ENCODE data around the gene OSBPL5. TPM values are rescaled to one million over a fixed set of nuclear protein-coding genes. Genes with fewer than 3 reads are reported as not detected.

OSBPL5 gene
- total RNA-seq, 1 experiment from 2014 or later = not detected

GRCh38 chr11:3188496-3189195 lies 23.5 kb upstream of the OSBPL5 start:
- Histone ChIP-seq H3K9me2 (replicated peaks; ENCODE audit: insufficient read depth, low read length) (no peaks in the 10 kb centered on the region), H3K4me3 (ENCODE audit: low read length) (no peak overlapping the region), H2AFZ (ENCODE audit: low read length) (no peak overlapping the region), H3K4me2 (ENCODE audit: low read depth, low read length, poor library complexity, severe bottlenecking) (no peak overlapping the region), H3K27me3 (ENCODE audit: low read length) (no peaks in the 10 kb centered on the region), H3K9me3 (ENCODE audit: low read length) (no peaks in the 10 kb centered on the region), H3K9ac (ENCODE audit: low read length) (no peak overlapping the region), H3K36me3 (ENCODE audit: insufficient read depth, low read length) (no peaks in the 10 kb centered on the region), H3K79me2 (ENCODE audit: low read length) (no peaks in the 10 kb centered on the region), H4K20me1 (ENCODE audit: insufficient read depth, low read depth, low read length) (no peaks in the 10 kb centered on the region), H3K4me1 (ENCODE audit: low read length) (no peaks in the 10 kb centered on the region), H3K27ac (ENCODE audit: low read length) (no peak overlapping the region)
- no peak for DNase-seq

- Histone ChIP-seq H3K4me2 (ENCODE audit: low read depth, low read length, poor library complexity, severe bottlenecking) (no peak overlapping the region), H3K9me3 (ENCODE audit: low read length) (no peaks in the 10 kb centered on the region), H3K79me2 (ENCODE audit: low read length) (no peaks in the 10 kb centered on the region), H3K4me3 (ENCODE audit: low read length) (no peak overlapping the region), H3K9me2 (replicated peaks; ENCODE audit: insufficient read depth, low read length) (no peaks in the 10 kb centered on the region), H3K27me3 (ENCODE audit: low read length) (no peaks in the 10 kb centered on the region), H3K27ac (ENCODE audit: low read length) (no peak overlapping the region), H2AFZ (ENCODE audit: low read length) (no peak overlapping the region), H3K9ac (ENCODE audit: low read length) (no peak overlapping the region), H4K20me1 (ENCODE audit: insufficient read depth, low read depth, low read length) (no peaks in the 10 kb centered on the region), H3K4me1 (ENCODE audit: low read length) (no peaks in the 10 kb centered on the region), H3K36me3 (ENCODE audit: insufficient read depth, low read length) (no peaks in the 10 kb centered on the region)
- no peak for DNase-seq
Observed at GRCh38 chr11:3186166-3186953, 21.2 kb upstream of the OSBPL5 start.

- H3K9me2 ChIP-seq (replicated peaks; ENCODE audit: insufficient read depth, low read length) = no peaks in the 10 kb centered on the region
- H3K36me3 ChIP-seq (ENCODE audit: insufficient read depth, low read length) = no peaks in the 10 kb centered on the region
- no peaks in the 10 kb centered on the region for H3K79me2 ChIP-seq (ENCODE audit: low read length)
- no peaks in the 10 kb centered on the region for H3K27me3 ChIP-seq (ENCODE audit: low read length)
- H3K27ac ChIP-seq (ENCODE audit: low read length) = no peak overlapping the region
- no peaks in the 10 kb centered on the region for H3K9me3 ChIP-seq (ENCODE audit: low read length)
- no peak for DNase-seq
- no peak overlapping the region for H3K4me3 ChIP-seq (ENCODE audit: low read length)
- H3K4me2 ChIP-seq (ENCODE audit: low read depth, low read length, poor library complexity, severe bottlenecking) = no peak overlapping the region
- H3K9ac ChIP-seq (ENCODE audit: low read length) = no peak overlapping the region
- H4K20me1 ChIP-seq (ENCODE audit: insufficient read depth, low read depth, low read length) = no peaks in the 10 kb centered on the region
- no peaks in the 10 kb centered on the region for H3K4me1 ChIP-seq (ENCODE audit: low read length)
- H2AFZ ChIP-seq (ENCODE audit: low read length) = no peak overlapping the region
Observed at GRCh38 chr11:3184732-3185347, 19.7 kb upstream of the OSBPL5 start.

- DNase-seq = no peak
- Histone ChIP-seq H3K4me2 (ENCODE audit: low read depth, low read length, poor library complexity, severe bottlenecking) (no peak overlapping the region), H3K36me3 (ENCODE audit: insufficient read depth, low read length) (no peaks in the 10 kb centered on the region), H3K9me3 (ENCODE audit: low read length) (no peaks in the 10 kb centered on the region), H3K4me3 (ENCODE audit: low read length) (no peak overlapping the region), H3K4me1 (ENCODE audit: low read length) (no peaks in the 10 kb centered on the region), H4K20me1 (ENCODE audit: insufficient read depth, low read depth, low read length) (no peaks in the 10 kb centered on the region), H3K27ac (ENCODE audit: low read length) (no peak overlapping the region), H3K27me3 (ENCODE audit: low read length) (no peaks in the 10 kb centered on the region), H3K9me2 (replicated peaks; ENCODE audit: insufficient read depth, low read length) (no peaks in the 10 kb centered on the region), H3K79me2 (ENCODE audit: low read length) (no peaks in the 10 kb centered on the region), H3K9ac (ENCODE audit: low read length) (no peak overlapping the region), H2AFZ (ENCODE audit: low read length) (no peak overlapping the region)
Observed at GRCh38 chr11:3183523-3183922, 18.4 kb upstream of the OSBPL5 start.

GRCh38 chr11:3182462-3182852 lies 17.3 kb upstream of the OSBPL5 start:
- Histone ChIP-seq H3K9me2 (replicated peaks; ENCODE audit: insufficient read depth, low read length) (no peaks in the 10 kb centered on the region), H3K79me2 (ENCODE audit: low read length) (no peaks in the 10 kb centered on the region), H3K36me3 (ENCODE audit: insufficient read depth, low read length) (no peaks in the 10 kb centered on the region), H3K27me3 (ENCODE audit: low read length) (no peaks in the 10 kb centered on the region), H3K4me2 (ENCODE audit: low read depth, low read length, poor library complexity, severe bottlenecking) (no peak overlapping the region), H3K9me3 (ENCODE audit: low read length) (no peaks in the 10 kb centered on the region), H3K4me1 (ENCODE audit: low read length) (no peaks in the 10 kb centered on the region), H3K27ac (ENCODE audit: low read length) (no peak overlapping the region), H3K9ac (ENCODE audit: low read length) (no peak overlapping the region), H3K4me3 (ENCODE audit: low read length) (no peak overlapping the region), H2AFZ (ENCODE audit: low read length) (no peak overlapping the region), H4K20me1 (ENCODE audit: insufficient read depth, low read depth, low read length) (no peaks in the 10 kb centered on the region)
- no peak for DNase-seq

- no peak overlapping the region for H3K4me3 ChIP-seq (ENCODE audit: low read length)
- no peak overlapping the region for H3K27ac ChIP-seq (ENCODE audit: low read length)
- H3K9ac ChIP-seq (ENCODE audit: low read length) = no peak overlapping the region
- no peak overlapping the region for H3K4me2 ChIP-seq (ENCODE audit: low read depth, low read length, poor library complexity, severe bottlenecking)
- no peak for DNase-seq
- H4K20me1 ChIP-seq (ENCODE audit: insufficient read depth, low read depth, low read length) = no peaks in the 10 kb centered on the region
- no peaks in the 10 kb centered on the region for H3K9me2 ChIP-seq (replicated peaks; ENCODE audit: insufficient read depth, low read length)
- no peak overlapping the region for H2AFZ ChIP-seq (ENCODE audit: low read length)
- no peaks in the 10 kb centered on the region for H3K27me3 ChIP-seq (ENCODE audit: low read length)
- no peaks in the 10 kb centered on the region for H3K36me3 ChIP-seq (ENCODE audit: insufficient read depth, low read length)
- H3K79me2 ChIP-seq (ENCODE audit: low read length) = no peaks in the 10 kb centered on the region
- no peaks in the 10 kb centered on the region for H3K4me1 ChIP-seq (ENCODE audit: low read length)
- H3K9me3 ChIP-seq (ENCODE audit: low read length) = peaks cover 5% of the 10 kb centered on the region
Observed at GRCh38 chr11:3181725-3182461, 16.8 kb upstream of the OSBPL5 start.

DNA sequence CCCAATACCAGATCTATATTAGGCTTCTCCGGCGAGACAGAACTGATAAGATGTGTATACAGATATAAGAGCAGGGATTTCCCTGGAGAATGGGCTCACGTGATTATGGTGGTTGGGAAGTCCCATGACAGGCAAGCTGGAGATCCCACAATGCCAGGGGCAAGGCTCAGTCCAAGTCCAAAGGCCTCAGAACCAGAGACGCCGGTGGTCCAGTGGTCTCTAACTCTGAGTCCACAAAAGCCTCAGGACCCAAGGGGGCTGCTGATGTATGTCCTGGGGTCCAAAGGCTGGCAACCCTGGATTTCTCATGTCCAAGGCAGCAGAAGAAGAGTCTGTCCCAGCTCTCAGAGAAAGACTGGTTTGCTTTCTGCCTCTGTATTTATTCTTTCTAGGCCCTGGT lies 15.8 kb upstream of the OSBPL5 start:
- no peaks in the 10 kb centered on the region for H3K9me2 ChIP-seq (replicated peaks; ENCODE audit: insufficient read depth, low read length)
- H3K4me1 ChIP-seq (ENCODE audit: low read length) = no peaks in the 10 kb centered on the region
- H3K27me3 ChIP-seq (ENCODE audit: low read length) = no peaks in the 10 kb centered on the region
- H3K9ac ChIP-seq (ENCODE audit: low read length) = no peak overlapping the region
- no peak overlapping the region for H3K4me2 ChIP-seq (ENCODE audit: low read depth, low read length, poor library complexity, severe bottlenecking)
- H3K79me2 ChIP-seq (ENCODE audit: low read length) = no peaks in the 10 kb centered on the region
- H4K20me1 ChIP-seq (ENCODE audit: insufficient read depth, low read depth, low read length) = no peaks in the 10 kb centered on the region
- no peaks in the 10 kb centered on the region; the same call in 1 of the 2 replicates for H3K36me3 ChIP-seq (ENCODE audit: insufficient read depth, low read length)
- peaks cover 14% of the 10 kb centered on the region for H3K9me3 ChIP-seq (ENCODE audit: low read length)
- H3K27ac ChIP-seq (ENCODE audit: low read length) = no peak overlapping the region
- H3K4me3 ChIP-seq (ENCODE audit: low read length) = no peak overlapping the region
- H2AFZ ChIP-seq (ENCODE audit: low read length) = no peak overlapping the region
- no peak for DNase-seq

DNA sequence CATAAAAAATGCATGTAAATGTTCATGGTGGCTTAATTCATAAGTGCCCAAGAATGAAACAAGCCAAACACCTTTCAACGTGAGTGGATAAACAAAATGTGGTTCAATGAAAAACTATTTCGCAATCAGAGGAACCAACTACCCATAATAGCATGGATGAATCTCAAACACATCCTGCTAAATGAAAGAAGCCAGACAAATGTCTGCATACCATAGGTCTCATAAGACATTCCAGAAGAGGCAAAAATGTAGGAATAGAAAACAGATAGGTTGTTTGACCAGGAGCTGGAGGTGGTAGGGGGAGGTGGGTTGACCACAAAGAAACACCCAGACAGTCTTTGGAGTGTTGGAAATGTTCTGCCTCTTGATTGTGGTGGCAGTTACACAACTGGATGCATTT lies 13.2 kb upstream of the OSBPL5 start:
- Histone ChIP-seq H3K4me1 (ENCODE audit: low read length) (no peaks in the 10 kb centered on the region), H3K36me3 (ENCODE audit: insufficient read depth, low read length) (no peaks in the 10 kb centered on the region; the same call in 1 of the 2 replicates), H3K9me3 (ENCODE audit: low read length) (peaks cover 16% of the 10 kb centered on the region), H2AFZ (ENCODE audit: low read length) (no peak overlapping the region), H3K9ac (ENCODE audit: low read length) (no peak overlapping the region), H3K9me2 (replicated peaks; ENCODE audit: insufficient read depth, low read length) (no peaks in the 10 kb centered on the region), H3K27me3 (ENCODE audit: low read length) (no peaks in the 10 kb centered on the region), H3K27ac (ENCODE audit: low read length) (no peak overlapping the region), H3K79me2 (ENCODE audit: low read length) (no peaks in the 10 kb centered on the region), H3K4me3 (ENCODE audit: low read length) (no peak overlapping the region), H3K4me2 (ENCODE audit: low read depth, low read length, poor library complexity, severe bottlenecking) (no peak overlapping the region), H4K20me1 (ENCODE audit: insufficient read depth, low read depth, low read length) (no peaks in the 10 kb centered on the region)
- DNase-seq = no peak

Measured in Karpas-422 (cell line).